Measurements from ENCODE around the gene KRTAP3-3.

DNA sequence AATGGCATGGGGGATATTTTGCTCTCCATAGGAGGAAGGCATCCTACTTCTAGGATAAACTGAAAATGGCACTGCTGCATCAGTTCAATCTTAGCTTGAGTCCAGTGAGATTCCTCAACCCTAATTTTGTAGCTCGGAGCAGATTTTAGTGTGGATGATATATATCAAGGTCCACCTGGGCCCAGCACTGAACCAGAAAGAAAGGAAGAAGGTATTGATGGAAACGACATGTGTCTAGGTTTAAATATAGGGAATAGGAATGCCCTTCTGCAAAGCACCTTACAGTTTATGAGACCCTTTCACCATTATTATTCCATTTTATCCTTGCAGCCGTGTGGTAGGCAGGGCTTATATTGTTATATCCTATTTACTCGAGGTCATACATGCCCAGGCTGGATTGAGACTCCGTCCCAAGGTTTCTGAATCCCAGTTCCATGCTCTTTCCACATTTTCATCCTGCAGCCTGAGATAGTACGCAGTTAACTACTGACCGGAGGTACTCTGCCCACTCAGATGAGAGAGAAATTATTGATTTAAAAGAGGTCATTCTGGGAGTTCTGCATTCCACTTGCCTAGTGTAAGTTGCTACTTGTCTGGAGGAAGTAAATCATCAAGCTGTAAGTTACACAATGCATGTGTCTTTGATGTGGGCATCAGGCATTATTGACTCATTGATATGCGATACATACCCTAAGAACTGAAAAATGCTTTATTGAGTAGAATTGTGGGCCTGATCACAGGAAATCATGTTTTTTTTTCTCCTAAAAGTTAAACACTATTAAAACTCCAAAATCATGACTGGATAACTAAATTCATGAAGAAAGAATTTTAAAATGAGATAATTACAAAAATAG is 37.3 kb downstream of the KRTAP3-3 start:
- TF ChIP-seq CTCF (IDR thresholded peaks at IDR 0.05; ENCODE audit: low read depth, low read length, poor library complexity, severe bottlenecking) (no peak), EZH2phosphoT487 (IDR thresholded peaks at IDR 0.05; ENCODE audit: borderline replicate concordance, low read length) (no peak)

All from DOHH2 (cell line).